ENCODE results near the gene ZC3H12D.
"Not testable (repeated sequence)": the region's sequence is repeated elsewhere in the genome, so short reads cannot be mapped to it uniquely, and the experiment has no call there.

The ZC3H12D gene

DNA sequence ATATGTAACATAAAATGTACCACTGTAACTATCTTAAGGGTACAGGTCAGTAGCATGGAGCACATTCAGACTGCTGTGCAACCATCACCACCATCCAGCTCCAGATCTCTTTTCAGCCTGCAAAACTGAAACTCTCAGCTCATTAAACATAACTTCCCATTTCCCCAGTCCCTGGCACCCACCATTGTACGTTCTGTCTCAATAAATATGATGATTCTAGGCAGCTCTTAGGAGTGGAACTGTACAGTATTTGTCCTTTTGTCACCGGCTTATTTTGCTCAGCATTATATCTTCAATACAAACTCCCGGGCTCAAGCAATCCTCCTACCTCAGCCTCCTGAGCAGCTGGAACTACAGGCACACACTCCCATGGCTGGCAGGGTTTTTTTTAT lies 1.5 kb downstream of the ZC3H12D start:
- DNase-seq, result no peak

DNA sequence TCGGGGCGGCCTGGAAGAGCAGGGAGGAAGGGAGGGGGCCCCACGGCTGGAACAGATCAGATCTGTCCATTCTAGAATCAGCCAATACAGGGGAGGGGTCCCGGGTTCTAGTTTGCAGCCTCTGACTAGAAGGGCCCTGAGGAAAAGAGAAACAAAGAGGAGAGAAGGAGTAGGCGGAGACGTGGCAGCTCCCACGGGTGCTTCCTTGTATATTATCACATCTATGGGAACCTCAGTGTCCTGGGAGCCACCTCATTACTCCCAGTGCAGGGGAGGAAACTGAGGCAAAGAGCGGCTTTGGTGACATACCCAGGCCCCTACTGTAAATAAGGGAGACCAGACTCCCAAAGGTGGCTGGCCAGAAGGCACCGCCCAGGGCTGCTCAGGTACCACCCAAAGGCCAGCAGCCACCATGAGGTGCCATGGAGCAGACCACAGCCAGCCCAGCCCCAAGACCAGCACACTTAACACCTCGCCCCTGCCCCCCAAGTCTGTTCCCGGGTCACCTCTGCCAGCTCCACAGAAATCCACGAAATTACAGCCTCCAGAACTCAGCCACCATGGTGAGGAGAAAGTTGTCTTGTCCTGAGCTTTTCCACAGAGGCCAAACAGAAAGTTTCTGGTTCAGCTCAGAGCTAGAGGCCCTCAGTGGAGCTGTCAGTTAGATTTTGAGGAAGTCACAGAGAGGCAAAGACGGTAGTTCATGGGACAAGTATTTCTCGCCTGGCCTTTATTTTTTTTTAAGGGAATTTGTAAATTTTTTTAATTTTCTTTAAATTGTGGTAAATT lies 2.1 kb downstream of the ZC3H12D start:
- DNase-seq, result no peak

DNA sequence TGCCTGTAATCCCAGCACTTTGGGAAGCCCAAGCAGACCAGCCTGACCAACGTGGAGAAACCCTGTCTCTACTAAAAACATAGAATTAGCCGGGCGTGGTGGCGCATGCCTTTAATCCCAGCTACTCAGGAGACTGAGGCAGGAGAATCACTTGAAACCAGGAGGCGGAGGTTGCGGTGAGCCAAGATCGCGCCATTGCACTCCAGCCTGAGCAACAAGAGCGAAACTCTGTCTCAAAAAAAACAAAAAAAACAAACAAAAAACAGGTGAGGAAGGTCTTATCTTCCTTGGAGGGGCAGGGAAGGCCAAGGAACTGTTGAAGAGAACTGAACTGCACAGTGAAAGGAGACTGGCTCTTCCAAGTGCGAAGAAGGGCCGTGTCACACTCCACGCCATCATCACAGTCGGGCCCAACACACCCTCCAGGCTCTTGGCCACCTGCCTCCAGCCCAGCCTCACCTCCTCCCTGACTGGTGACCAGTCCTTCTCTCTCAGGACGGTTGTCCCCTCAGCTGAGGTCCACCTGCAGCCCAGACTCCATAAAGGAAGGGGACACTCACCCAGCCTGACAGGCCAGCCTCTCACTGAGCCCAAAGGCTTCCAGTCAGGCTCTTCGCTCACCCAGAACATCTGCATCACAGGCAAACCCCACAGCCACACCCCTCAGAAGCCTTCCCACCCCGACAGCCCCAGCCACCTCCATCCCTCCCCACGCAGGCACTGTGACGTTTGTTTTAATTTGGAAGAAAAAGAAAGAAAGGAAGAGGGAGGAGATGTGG lies 4.1 kb downstream of the ZC3H12D start:
- DNase-seq, result no peak

DNA sequence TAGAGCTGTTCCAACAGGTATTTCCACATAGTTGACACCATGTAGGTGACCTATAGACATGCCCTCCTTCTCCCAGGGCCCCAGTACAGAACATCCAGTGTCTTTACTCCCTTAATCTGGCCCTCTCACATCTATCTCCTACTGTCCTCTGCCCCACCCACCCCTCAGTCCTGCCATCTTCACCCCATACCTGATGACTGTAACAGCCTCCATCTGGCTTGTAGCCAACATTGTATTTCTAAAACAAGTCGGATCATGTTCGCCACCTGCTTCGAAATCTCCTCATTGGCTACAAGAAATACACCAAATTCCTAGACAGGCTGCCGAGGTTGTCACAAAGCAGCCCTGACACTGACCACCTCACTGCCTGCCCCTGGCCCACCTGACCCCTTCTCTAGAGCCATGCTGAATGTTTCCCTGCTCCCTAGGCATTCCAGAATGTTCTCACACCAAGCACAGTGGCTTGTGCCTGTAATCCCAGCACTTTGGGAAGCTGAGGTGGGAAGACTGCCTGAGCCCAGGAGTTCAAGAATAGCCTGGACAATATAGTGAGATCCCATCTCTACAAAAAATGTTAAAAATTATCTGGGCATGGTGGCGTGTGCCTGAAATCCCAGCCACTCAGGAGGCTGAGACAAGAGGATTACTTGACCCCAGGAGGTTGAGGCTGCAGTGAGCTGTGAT lies 6.0 kb downstream of the ZC3H12D start:
- DNase-seq, result no peak

DNA sequence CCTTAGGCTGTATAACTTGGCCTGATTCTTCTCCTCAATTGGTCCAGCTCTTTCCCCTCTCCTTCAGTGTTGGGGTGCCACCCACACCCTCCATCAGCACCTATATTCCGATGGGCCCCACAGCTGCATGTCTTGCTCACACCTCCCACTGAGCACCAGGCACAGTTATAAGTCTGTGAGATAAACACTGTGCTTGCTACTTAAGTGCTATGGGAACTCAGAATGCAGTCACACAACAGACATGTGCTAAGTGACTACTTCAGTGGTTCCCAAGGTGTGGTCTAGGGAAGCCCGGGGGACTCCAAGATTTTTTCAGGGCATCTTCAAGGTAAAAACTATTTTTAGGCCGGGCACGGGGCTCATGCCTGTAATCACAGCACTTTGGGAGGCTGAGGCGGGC lies 7.3 kb downstream of the ZC3H12D start:
- no peak for DNase-seq

DNA sequence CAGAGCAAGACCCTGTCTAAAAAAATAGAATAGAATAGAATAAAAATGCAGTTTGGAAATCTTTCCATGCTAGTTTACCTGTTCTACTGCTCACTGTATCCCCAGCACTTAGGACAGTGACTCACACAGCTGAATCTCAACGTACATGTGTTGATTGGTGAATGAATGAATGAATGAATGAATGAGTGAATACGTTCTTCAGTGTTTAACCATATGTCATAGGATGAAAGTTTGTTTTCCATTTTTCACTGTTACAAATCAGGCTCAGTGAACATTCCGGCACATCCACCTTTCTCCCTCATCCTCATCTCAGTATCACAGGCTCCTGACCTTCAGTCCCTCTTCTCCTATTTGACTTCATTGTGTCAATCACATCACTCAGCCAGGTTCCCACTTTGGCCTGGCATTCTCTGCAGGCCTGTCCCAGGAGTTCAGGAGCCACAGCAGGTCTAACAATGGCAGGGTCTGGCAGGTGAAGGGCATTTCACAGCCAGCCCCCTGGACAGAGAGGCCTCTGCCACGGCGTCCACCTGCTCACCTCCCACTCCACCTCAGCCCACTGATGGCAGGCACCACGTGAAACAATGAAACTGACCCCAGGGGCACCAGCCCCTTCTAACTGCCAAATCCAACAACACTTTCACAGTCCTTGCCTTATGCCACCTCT lies 7.9 kb downstream of the ZC3H12D start:
- no peak for DNase-seq

DNA sequence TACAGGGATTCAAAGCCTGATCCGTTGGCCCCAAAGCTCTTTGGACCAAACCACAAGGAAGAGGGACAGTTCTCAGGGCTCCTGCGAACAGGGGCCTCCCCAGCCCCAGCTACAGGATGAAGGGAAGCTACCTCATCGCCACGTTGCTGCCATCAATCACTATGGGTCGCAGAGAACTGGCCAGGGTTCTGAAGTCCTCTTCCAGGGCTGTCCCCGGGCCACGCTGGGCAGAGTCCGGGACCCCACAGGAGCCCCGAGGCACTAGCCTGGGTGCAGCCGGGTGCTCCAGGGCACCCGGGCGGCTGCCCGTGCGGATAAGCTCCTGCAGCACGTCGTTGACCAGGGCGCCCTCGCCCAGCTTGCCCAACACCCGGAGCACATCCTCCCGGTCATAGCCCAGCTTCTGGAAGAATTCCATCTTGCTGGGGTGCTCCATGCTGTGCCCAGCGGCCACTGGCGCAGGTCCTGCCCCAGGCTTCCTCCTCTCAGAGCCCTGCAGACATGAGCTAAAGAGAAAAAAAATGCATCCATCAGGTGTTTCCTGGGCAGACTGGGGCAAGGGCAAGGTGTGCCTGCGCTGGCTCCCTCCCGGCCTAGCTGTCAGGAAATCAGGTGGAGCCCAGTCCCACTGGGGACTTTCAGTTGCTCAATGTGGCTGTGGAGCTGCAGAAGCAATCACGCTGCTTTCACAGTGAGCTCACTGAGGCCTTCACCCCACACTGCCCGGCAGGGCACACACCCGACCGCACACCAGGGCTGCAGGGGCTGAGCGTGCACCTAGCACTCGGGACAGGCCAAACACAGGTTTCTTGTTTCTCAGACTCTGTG lies 10.5 kb downstream of the ZC3H12D start:
- DNase-seq, result no peak

DNA sequence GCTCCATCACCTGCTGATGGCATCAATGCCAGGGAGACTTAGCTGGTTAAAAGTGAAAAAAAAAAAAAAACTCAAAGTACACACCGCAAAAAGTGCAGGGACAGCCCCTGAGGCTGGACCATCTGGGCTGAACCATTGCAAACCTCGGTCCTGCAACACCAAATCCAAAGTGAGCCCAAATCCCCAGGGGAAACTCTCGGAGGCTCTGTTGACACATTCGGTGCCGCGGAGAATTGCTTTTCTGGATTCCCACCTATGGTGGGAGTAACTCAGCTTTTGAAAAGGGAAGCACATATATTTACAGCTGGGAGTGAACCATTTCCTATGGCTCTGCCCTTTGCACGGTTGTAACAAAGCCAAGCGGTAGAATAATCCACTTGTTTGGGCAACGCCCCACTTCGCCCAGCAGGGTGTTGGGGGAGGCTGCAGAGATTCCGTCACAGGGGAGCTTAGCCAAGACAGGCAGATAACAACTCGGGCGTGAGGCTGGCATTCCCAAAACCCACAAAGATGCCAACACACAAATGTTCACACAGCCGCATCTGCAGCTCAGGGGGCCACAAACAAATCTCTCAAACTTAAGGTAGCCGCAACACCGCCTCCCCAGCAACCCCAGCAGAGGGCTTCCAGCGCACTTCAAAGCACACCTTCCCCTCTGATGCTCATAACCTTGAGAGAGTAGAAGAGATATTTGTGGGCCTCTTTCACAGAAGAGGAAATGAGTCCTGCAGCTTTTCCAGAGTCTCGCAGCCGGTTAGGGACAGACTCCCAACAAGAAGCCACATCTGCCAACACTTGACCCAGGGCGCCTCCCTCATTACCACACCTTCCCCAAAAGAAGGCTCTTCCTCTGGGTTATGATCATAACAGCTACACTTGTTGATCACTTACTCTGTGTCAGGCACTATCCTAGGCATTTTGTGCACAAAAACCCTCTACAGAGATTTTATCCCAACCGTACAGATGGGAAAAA lies 11.4 kb downstream of the ZC3H12D start:
- no peak for DNase-seq

DNA sequence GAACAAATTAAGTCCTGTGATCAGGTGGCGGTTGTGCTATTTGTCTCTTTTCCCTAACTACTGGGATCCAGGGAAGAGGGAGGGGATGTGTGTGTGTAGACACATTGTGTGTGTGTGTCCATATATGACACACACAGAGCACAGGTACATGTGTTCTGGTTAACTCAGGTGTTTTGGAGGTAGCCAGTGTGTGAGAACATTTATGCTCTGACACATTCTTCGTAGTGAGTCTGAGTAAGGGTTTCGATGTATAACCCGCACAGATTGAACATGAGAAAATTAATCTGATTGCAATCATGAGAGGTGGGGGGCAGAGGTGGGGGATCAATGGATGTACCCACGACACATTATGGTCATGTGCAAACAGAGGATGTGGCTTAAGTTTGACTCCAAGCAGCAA lies 12.6 kb downstream of the ZC3H12D start:
- no peak for DNase-seq

DNA sequence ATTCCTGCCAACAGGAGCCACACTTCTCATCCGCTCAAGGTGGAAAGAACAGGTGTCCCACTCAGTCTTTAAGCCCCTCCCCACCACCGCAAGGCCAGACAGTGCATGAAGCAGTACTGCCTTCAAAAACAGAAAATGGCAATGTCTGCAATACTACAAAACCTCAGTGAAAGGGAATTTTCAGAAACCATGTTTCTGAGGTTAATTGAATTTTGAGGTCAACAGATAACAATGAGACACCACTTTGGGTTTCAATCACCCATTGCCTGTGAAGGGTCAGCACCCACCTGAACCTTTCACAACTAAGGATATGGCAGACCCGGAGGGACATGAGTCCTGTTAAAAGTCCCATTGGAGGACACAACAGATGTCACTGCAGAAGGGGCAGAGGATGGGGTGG lies 13.0 kb downstream of the ZC3H12D start:
- no peak for DNase-seq

DNA sequence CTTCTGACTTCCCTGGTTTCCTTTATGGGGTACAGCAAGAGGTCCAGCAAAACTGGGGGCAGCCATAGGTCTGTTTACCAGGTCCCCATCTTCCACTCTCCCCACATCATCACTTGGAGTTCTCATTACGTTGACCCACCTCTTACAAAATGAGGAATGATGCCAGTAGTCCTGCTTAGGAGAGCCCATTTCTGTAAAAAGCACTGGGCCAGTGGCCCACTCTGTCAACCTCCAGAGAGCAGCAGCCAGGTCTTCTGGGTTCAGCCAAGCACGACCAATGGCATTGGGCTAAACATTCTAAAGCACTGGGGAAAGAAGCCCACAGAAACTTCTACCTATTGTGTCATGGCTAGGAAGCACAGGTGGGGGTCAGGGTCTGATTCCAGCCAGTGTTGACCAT lies 13.9 kb downstream of the ZC3H12D start:
- DNase-seq, result no peak

DNA sequence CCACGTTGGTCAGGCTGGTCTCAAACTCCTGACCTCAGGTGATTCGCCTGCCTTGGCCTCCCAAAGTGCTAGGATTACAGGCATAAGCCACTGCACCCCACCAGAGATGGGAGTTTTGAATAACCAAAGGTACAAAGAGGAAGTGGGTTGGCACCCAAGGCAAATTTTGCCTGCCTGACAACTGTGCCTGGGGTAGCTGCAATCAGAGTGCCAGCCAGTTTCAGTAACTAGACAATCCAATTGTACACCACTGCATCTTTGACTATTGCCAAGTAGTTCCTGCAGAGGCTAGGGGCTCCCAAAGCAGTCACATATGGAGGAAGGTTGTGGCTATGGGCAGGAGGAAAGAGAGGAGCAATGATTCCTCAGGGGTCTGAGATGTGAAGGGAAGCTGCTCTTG lies 16.6 kb downstream of the ZC3H12D start:
- DNase-seq, result no peak

DNA sequence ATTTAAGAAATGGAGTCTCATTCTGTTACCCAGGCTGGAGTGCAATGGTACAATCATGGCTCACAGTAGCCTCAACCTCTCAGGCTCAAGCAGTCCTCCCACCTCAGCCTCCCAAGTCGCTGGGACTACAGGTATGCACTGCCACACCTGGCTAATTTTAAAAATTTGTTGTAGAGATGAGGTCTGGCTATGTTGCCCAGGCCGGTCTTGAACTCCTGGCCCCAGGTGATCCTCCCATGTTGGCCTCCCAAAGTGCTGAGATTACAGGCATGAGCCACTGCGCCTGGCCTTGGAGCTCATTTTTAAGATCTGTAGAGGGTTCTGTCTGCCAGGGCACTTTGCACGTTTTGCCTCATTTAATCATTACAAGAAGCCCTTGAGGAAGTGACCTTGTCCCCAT lies 17.5 kb downstream of the ZC3H12D start:
- no peak for DNase-seq

DNA sequence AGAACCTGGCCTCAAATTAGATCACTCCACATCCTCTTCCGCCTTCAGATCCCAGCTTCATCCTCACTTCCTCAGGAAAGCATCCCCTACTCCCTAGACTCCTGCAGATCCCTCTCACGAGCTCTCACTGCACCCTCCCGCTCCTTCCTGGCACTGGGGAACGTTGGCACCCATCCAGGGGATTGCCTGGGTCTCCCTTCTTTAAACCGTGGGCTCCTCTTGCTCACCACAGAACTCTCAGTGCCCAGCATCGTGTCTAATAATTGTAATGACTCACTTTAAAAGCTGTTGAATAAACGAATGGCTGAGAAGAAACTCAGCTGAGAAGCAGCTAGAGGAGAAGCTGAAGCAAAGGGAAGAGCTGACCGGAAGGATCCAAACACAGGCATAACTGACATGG lies 20.4 kb downstream of the ZC3H12D start:
- no peak for DNase-seq

DNA sequence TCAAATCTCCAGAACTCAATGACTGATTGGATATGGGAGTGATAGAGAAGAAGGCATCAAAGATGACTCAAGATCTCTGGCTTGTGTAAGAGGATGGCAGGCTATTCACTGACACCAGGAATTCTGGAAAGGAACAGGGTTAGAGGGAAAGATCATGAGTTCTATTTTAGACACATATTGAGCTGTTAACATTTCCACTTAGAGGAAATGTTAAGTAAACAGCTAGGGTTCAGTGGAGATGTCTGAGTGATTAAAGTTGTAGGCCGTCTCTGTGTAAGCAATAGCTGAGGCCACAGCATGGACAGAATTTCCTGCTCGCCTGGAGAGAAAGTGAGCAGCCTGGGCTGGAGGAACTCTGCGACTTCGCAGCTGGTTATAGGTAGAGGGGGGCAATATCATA lies 21.0 kb downstream of the ZC3H12D start:
- no peak for DNase-seq

DNA sequence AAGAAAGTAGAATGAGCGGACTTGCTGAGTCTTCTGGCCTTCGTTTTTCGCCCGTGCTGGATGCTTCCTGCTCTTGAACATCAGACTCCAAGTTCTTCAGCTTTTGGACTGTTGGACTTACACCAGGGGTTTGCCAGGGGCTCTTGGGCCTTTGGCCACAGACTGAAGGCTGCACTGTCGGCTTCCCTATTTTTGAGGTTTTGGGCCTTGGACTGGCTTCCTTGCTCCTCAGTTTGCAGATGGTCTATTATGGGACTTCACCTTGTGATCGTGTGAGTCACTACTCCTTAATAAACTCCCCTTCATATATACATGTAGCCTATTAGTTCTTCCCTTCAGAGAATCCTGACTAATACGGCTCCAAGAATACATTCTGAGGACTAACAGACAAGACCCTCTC lies 22.1 kb downstream of the ZC3H12D start:
- DNase-seq, result not testable (repeated sequence)

DNA sequence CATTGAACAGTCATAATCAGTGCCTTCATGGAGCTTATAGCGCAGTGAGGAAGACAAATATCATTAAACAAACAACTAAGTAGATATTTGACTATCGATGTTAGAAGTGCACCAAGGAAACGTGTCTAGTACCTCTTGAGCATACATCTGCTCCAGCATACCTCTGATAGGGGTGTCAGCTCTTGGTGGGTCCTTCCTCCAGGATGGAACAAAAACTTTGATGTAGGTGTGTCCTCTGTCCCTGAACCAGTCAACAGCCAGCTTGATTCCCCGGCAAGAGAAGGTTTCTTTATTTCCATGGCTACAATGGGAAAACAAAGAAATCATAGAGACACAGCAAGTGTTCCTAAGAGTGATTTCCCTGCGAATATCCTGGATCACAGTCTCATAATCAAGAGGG lies 23.1 kb downstream of the ZC3H12D start:
- no peak for DNase-seq

DNA sequence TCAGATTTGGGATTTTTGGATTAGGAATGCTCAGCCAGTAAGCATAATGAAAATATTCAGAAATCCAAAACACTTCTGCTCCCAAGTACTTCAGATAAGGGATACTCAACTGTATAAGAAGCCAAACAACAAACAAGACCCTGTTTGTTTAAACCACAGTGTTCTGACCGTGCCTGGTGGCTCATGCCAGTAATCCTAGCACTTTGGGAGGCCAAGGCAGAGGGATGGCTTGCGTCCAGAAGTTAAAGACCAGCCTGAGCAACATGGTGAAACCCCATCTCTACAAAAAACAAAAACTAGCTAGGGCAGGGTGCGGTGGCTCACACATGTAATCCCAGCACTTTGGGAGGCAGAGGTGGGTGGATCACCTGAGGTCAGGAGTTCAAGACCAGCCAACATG lies 24.6 kb downstream of the ZC3H12D start:
- DNase-seq, result not testable (repeated sequence)

DNA sequence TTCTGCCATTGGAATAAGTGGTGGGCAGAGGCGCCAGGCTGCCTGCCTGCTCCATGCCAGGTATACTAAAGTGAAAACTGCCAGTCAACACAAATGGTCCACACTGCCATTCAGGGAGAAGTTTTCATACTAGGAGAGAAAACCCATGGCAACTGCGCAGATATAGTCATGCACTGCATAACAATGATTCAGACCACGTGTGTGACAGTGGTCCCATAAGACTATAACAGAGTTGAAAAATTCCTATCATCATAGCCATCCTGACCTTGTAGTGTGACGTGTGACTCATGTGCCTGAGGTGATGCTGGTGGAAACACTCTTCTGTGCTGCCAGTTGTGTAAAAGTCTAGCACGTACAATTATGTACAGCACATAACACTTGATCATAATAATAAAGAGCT lies 25.1 kb downstream of the ZC3H12D start:
- DNase-seq, result no peak

DNA sequence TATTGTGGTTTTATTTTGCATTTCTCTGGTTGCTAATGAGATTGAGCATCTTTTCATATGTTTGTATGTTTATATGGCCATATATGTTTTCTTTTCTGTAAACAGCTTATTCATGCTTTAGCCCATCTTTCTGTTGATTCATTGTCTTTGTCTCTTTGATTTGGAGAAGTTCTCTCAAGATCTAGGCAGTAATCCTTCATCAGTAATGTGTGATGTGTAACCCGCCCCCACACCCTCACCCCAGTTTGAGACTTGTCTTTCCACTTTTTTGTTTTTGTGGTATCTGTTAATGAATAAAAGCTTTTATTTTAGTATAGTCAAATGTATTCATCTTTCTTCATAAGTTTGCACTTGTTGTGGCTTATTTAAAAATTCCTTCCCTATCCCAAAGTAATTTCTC lies 26.0 kb downstream of the ZC3H12D start:
- no peak for DNase-seq

DNA sequence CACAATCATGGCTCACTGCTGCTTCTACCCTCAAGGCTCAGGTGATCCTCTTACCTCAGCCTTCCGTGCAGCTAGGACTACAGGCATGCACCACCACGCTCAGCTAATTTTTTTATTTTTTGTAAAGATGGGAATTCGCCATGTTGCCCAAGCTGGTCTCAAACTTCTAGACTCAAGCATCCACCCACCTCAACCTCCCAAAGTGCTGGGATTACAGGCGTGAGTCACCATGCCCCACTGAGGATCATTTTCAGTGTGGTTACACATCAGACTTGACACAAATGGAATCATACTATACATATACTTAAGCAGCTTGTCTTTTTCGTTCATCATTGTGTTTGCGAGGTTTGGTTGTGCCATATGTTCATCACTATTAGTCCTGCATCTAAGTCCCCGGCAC lies 26.6 kb downstream of the ZC3H12D start:
- no peak for DNase-seq
